Astrocyte of the cerebellum (primary cell): ENCODE results near the gene MCIDAS.

ENCODE experiments used
- DNase-seq: peaks from one replicate; pipeline ENCODE4 v3.0.0-alpha.2; 2011; ENCODE audit warnings: low read depth
- H3K4me3 ChIP-seq: 2 replicates; pipeline ENCODE4 v1.5.1; 2011; ENCODE audit warnings: mild to moderate bottlenecking, low read depth, low read length, moderate library complexity
- CTCF ChIP-seq: IDR thresholded peaks from 2 replicates; pipeline ENCODE4 v1.5.1; 2012; ENCODE audit warnings: low read length, low read depth, moderate library complexity, mild to moderate bottlenecking; ENCODE audit errors: missing control alignments
- in situ Hi-C: cut with HindIII; loops from 2 replicates; pipeline ENCODE4 v1.10.0; 2017; ENCODE audit warnings: low sequenced_read_pairs

Gene MCIDAS

GRCh38 chr5:55171471-55171870, 55.6 kb downstream of the MCIDAS start:
- no peak for TF ChIP-seq CTCF
- H3K4me3 ChIP-seq = no peak overlapping the region
- in situ Hi-C loops = no loop called here
- DNase-seq = no peak
